ENCODE data around the gene CTDSPL.

The CTDSPL gene

GRCh38 chr3:37937156-37937555 lies 75.5 kb downstream of the CTDSPL start:
- Histone ChIP-seq H3K27me3 (ENCODE audit: insufficient read depth, insufficient read length) (no peaks in the 10 kb centered on the region), H3K4me3 (ENCODE audit: insufficient read length, low read depth) (no peak overlapping the region), H3K9ac (ENCODE audit: insufficient read length, low read depth) (no peak overlapping the region), H3K36me3 (ENCODE audit: insufficient read depth, insufficient read length, low read length) (no peaks in the 10 kb centered on the region), H3K9me3 (ENCODE audit: insufficient read depth, low read length) (no peaks in the 10 kb centered on the region), H3K4me1 (ENCODE audit: insufficient read depth, insufficient read length) (peaks cover 10% of the 10 kb centered on the region)
- no peak for TF ChIP-seq SUZ12 (IDR thresholded peaks at IDR 0.05; ENCODE audit: extremely low read depth, insufficient read depth, insufficient read length)
- no peak for TF ChIP-seq YY1 (IDR thresholded peaks at IDR 0.05; ENCODE audit: insufficient read depth, insufficient read length)
- TF ChIP-seq ZNF274 (IDR thresholded peaks at IDR 0.05; ENCODE audit: low read depth, low read length): no peak
- no peak for DNase-seq (ENCODE audit: low read depth, low spot score)

GRCh38 chr3:37938011-37938410 lies 76.3 kb downstream of the CTDSPL start:
- Histone ChIP-seq H3K4me3 (ENCODE audit: insufficient read length, low read depth) (no peak overlapping the region), H3K4me1 (ENCODE audit: insufficient read depth, insufficient read length) (peaks cover 10% of the 10 kb centered on the region), H3K9me3 (ENCODE audit: insufficient read depth, low read length) (no peaks in the 10 kb centered on the region), H3K27me3 (ENCODE audit: insufficient read depth, insufficient read length) (no peaks in the 10 kb centered on the region), H3K36me3 (ENCODE audit: insufficient read depth, insufficient read length, low read length) (no peaks in the 10 kb centered on the region), H3K9ac (ENCODE audit: insufficient read length, low read depth) (no peak overlapping the region)
- no peak for TF ChIP-seq YY1 (IDR thresholded peaks at IDR 0.05; ENCODE audit: insufficient read depth, insufficient read length)
- no peak for TF ChIP-seq SUZ12 (IDR thresholded peaks at IDR 0.05; ENCODE audit: extremely low read depth, insufficient read depth, insufficient read length)
- no peak for TF ChIP-seq ZNF274 (IDR thresholded peaks at IDR 0.05; ENCODE audit: low read depth, low read length)
- DNase-seq (ENCODE audit: low read depth, low spot score): no peak

GRCh38 chr3:37940242-37940908 lies 78.7 kb downstream of the CTDSPL start:
- TF ChIP-seq SUZ12 (IDR thresholded peaks at IDR 0.05; ENCODE audit: extremely low read depth, insufficient read depth, insufficient read length) (no peak), ZNF274 (IDR thresholded peaks at IDR 0.05; ENCODE audit: low read depth, low read length) (no peak), YY1 (IDR thresholded peaks at IDR 0.05; ENCODE audit: insufficient read depth, insufficient read length) (no peak)
- Histone ChIP-seq H3K4me3 (ENCODE audit: insufficient read length, low read depth) (no peak overlapping the region), H3K9ac (ENCODE audit: insufficient read length, low read depth) (no peak overlapping the region), H3K4me1 (ENCODE audit: insufficient read depth, insufficient read length) (peaks cover 9% of the 10 kb centered on the region), H3K27me3 (ENCODE audit: insufficient read depth, insufficient read length) (no peaks in the 10 kb centered on the region), H3K9me3 (ENCODE audit: insufficient read depth, low read length) (no peaks in the 10 kb centered on the region), H3K36me3 (ENCODE audit: insufficient read depth, insufficient read length, low read length) (no peaks in the 10 kb centered on the region)
- no peak for DNase-seq (ENCODE audit: low read depth, low spot score)

- Histone ChIP-seq H3K9ac (ENCODE audit: insufficient read length, low read depth) (no peak overlapping the region), H3K4me1 (ENCODE audit: insufficient read depth, insufficient read length) (peaks cover 4% of the 10 kb centered on the region), H3K27me3 (ENCODE audit: insufficient read depth, insufficient read length) (no peaks in the 10 kb centered on the region), H3K36me3 (ENCODE audit: insufficient read depth, insufficient read length, low read length) (no peaks in the 10 kb centered on the region), H3K4me3 (ENCODE audit: insufficient read length, low read depth) (no peak overlapping the region), H3K9me3 (ENCODE audit: insufficient read depth, low read length) (no peaks in the 10 kb centered on the region)
- TF ChIP-seq SUZ12 (IDR thresholded peaks at IDR 0.05; ENCODE audit: extremely low read depth, insufficient read depth, insufficient read length) (no peak), ZNF274 (IDR thresholded peaks at IDR 0.05; ENCODE audit: low read depth, low read length) (no peak), YY1 (IDR thresholded peaks at IDR 0.05; ENCODE audit: insufficient read depth, insufficient read length) (no peak)
- DNase-seq (ENCODE audit: low read depth, low spot score): no peak
These were observed 80.2 kb downstream of the CTDSPL start for GRCh38 chr3:37941608-37942508.

- no peak overlapping the region for H3K4me3 ChIP-seq (ENCODE audit: insufficient read length, low read depth)
- TF ChIP-seq SUZ12 (IDR thresholded peaks at IDR 0.05; ENCODE audit: extremely low read depth, insufficient read depth, insufficient read length): no peak
- no peaks in the 10 kb centered on the region for H3K36me3 ChIP-seq (ENCODE audit: insufficient read depth, insufficient read length, low read length)
- DNase-seq (ENCODE audit: low read depth, low spot score): no peak
- no peaks in the 10 kb centered on the region for H3K9me3 ChIP-seq (ENCODE audit: insufficient read depth, low read length)
- H3K9ac ChIP-seq (ENCODE audit: insufficient read length, low read depth): no peak overlapping the region
- H3K4me1 ChIP-seq (ENCODE audit: insufficient read depth, insufficient read length): no peaks in the 10 kb centered on the region
- H3K27me3 ChIP-seq (ENCODE audit: insufficient read depth, insufficient read length): no peaks in the 10 kb centered on the region
These were observed 81.0 kb downstream of the CTDSPL start for GRCh38 chr3:37942646-37943045.

GRCh38 chr3:37943126-37943525 lies 81.4 kb downstream of the CTDSPL start:
- no peak overlapping the region for H3K9ac ChIP-seq (ENCODE audit: insufficient read length, low read depth)
- no peak for DNase-seq (ENCODE audit: low read depth, low spot score)
- H3K27me3 ChIP-seq (ENCODE audit: insufficient read depth, insufficient read length): no peaks in the 10 kb centered on the region
- H3K4me1 ChIP-seq (ENCODE audit: insufficient read depth, insufficient read length): no peaks in the 10 kb centered on the region
- no peak for TF ChIP-seq SUZ12 (IDR thresholded peaks at IDR 0.05; ENCODE audit: extremely low read depth, insufficient read depth, insufficient read length)
- no peak for TF ChIP-seq ZNF274 (IDR thresholded peaks at IDR 0.05; ENCODE audit: low read depth, low read length)
- TF ChIP-seq YY1 (IDR thresholded peaks at IDR 0.05; ENCODE audit: insufficient read depth, insufficient read length): no peak
- no peak overlapping the region for H3K4me3 ChIP-seq (ENCODE audit: insufficient read length, low read depth)
- no peaks in the 10 kb centered on the region for H3K36me3 ChIP-seq (ENCODE audit: insufficient read depth, insufficient read length, low read length)
- no peaks in the 10 kb centered on the region for H3K9me3 ChIP-seq (ENCODE audit: insufficient read depth, low read length)

DNA sequence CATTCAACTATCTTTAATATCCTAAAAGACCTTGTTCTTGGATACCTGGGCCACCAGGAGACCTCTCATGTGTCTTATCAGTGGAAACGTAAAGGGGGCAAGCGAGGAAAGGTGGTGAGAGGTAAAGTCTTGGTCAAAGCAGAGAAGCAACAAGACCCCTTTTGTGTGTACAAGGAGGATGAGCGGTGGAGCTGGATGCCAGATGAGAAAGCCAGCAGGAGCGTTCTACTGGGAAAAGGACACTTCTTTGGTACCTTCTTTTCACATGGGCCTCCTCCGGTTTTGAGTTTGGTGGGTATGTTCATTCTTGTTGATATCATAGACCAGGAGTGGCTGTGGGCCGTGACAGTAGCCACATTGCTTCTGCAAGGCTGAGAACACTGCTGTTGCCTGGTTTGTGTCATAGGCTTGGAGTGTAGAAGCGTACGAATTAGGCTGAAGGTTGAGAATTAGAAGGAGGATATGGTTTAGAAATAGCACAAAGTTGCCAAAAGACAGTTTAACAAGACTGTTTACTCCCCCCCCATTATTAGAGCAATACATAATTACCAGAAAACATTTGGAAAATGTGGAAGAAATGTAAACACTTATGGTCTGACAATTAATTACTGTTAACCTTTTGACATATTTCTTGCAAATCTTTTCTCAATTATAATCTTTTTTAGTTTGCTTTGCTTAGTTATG lies 82.1 kb downstream of the CTDSPL start:
- Histone ChIP-seq H3K36me3 (ENCODE audit: insufficient read depth, insufficient read length, low read length) (no peaks in the 10 kb centered on the region), H3K4me3 (ENCODE audit: insufficient read length, low read depth) (no peak overlapping the region), H3K9me3 (ENCODE audit: insufficient read depth, low read length) (no peaks in the 10 kb centered on the region), H3K4me1 (ENCODE audit: insufficient read depth, insufficient read length) (no peaks in the 10 kb centered on the region), H3K27me3 (ENCODE audit: insufficient read depth, insufficient read length) (no peaks in the 10 kb centered on the region), H3K9ac (ENCODE audit: insufficient read length, low read depth) (no peak overlapping the region)
- TF ChIP-seq ZNF274 (IDR thresholded peaks at IDR 0.05; ENCODE audit: low read depth, low read length) (no peak), YY1 (IDR thresholded peaks at IDR 0.05; ENCODE audit: insufficient read depth, insufficient read length) (no peak), SUZ12 (IDR thresholded peaks at IDR 0.05; ENCODE audit: extremely low read depth, insufficient read depth, insufficient read length) (no peak)
- DNase-seq (ENCODE audit: low read depth, low spot score): no peak
